Measurements from ENCODE around the gene OLFM2. TPM values are rescaled to one million over a fixed set of nuclear protein-coding genes. Genes with fewer than 3 reads are reported as not detected.
A peak's percentile ranks its signal among the peaks of the same experiment; 100 is the strongest.

OLFM2 gene
- total RNA-seq (1 to 10 TPM; 1.5 to 4.6 (median 2.8) TPM), polyA plus RNA-seq (1 to 10 TPM; 1.5 to 2.6 (median 1.9) TPM)
- long read RNA-seq, donor 1, partial matches to known transcripts = 0 of 3 reads
- long read RNA-seq, donor 1, other reads (novel, unspliced or antisense) = 0 of 3 reads
- long read RNA-seq, donor 2, transcript OLFM2-201 (6 exons, 2,019 nt) = major isoform, 5 of 7 reads
- long read RNA-seq, donor 2, partial matches to known transcripts = 0 of 7 reads
- long read RNA-seq, donor 2, other reads (novel, unspliced or antisense) = 0 of 7 reads

- no peak within 1 kb of the TSS for H3K27ac ChIP-seq
- WGBS, 5 donors = 0 to 4% (median 2%) methylated on average over 16 to 61 of the region's 62 CpGs
- no peaks in the 10 kb centered on the region for H3K36me3 ChIP-seq
- DNase-seq = no peak
- H3K27me3 ChIP-seq (replicated peaks in 1 of 7) = peaks cover 3 to 84% (median 57%) of the 10 kb centered on the region in 7 donors
- H3K4me3 ChIP-seq = peak within 1 kb of the TSS in 6 of 8 donors; percentile 1 to 62 (median 24)
- intact Hi-C loops (cut with DNase I; ENCODE audit: low total_unique reads) = no loop called here
- no peak for TF ChIP-seq POLR2AphosphoS5 (IDR thresholded peaks at IDR 0.05)
- TF ChIP-seq POLR2A (IDR thresholded peaks at IDR 0.05) = no peak
- TF ChIP-seq, protein P1, sequence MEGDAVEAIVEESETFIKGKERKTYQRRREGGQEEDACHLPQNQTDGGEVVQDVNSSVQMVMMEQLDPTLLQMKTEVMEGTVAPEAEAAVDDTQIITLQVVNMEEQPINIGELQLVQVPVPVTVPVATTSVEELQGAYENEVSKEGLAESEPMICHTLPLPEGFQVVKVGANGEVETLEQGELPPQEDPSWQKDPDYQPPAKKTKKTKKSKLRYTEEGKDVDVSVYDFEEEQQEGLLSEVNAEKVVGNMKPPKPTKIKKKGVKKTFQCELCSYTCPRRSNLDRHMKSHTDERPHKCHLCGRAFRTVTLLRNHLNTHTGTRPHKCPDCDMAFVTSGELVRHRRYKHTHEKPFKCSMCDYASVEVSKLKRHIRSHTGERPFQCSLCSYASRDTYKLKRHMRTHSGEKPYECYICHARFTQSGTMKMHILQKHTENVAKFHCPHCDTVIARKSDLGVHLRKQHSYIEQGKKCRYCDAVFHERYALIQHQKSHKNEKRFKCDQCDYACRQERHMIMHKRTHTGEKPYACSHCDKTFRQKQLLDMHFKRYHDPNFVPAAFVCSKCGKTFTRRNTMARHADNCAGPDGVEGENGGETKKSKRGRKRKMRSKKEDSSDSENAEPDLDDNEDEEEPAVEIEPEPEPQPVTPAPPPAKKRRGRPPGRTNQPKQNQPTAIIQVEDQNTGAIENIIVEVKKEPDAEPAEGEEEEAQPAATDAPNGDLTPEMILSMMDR (IDR thresholded peaks at IDR 0.05 in 8 of 11, conservative IDR thresholded peaks at IDR 0.05 in 3 of 11) = no peak
- peaks cover 5 to 35% (median 22%) of the 10 kb centered on the region in 6 donors for H3K4me1 ChIP-seq
- H3K9me3 ChIP-seq = peaks cover 0 to 6% (median 1%) of the 10 kb centered on the region in 8 donors
Observed at GRCh38 chr19:9936326-9937000, at the start of gene OLFM2. Gene OLFM2 (minus strand): TSS chr19:9936515. CDS start chr19:9936366, 149 bp downstream.

- Histone ChIP-seq H3K4me3 (no peak overlapping the region), H3K4me1 (no peaks in the 10 kb centered on the region), H3K9me3 (no peaks in the 10 kb centered on the region), H3K27me3 (replicated peaks in 1 of 7) (peaks cover 0 to 22% (median 0%) of the 10 kb centered on the region in 7 donors), H3K36me3 (no peaks in the 10 kb centered on the region), H3K27ac (no peak overlapping the region)
- 76 to 85% (median 79%) methylated on average over 8 of the region's 8 CpGs for WGBS, 5 donors
- no peak for DNase-seq
- no peak for TF ChIP-seq POLR2AphosphoS5 (IDR thresholded peaks at IDR 0.05)
- no peak for TF ChIP-seq POLR2A (IDR thresholded peaks at IDR 0.05)
- TF ChIP-seq, protein P1 (IDR thresholded peaks at IDR 0.05 in 8 of 11, conservative IDR thresholded peaks at IDR 0.05 in 3 of 11) = no peak
- intact Hi-C loops (cut with DNase I; ENCODE audit: low total_unique reads) = no loop called here
Observed at GRCh38 chr19:9981406-9982260, 45.3 kb upstream of the OLFM2 start.

- intact Hi-C loops (cut with DNase I; ENCODE audit: low total_unique reads) = no loop called here
- H3K27ac ChIP-seq = no peak overlapping the region
- no peak overlapping the region for H3K4me3 ChIP-seq
- no peaks in the 10 kb centered on the region for H3K4me1 ChIP-seq
- no peaks in the 10 kb centered on the region for H3K36me3 ChIP-seq
- TF ChIP-seq, protein P1 (IDR thresholded peaks at IDR 0.05 in 8 of 11, conservative IDR thresholded peaks at IDR 0.05 in 3 of 11) = no peak
- TF ChIP-seq POLR2A (IDR thresholded peaks at IDR 0.05) = no peak
- TF ChIP-seq POLR2AphosphoS5 (IDR thresholded peaks at IDR 0.05) = no peak
- DNase-seq = no peak
- peaks cover 0 to 25% (median 0%) of the 10 kb centered on the region in 7 donors for H3K27me3 ChIP-seq (replicated peaks in 1 of 7)
- WGBS, 5 donors = 85 to 91% (median 86%) methylated on average over 6 of the region's 6 CpGs
- no peaks in the 10 kb centered on the region for H3K9me3 ChIP-seq
Observed at GRCh38 chr19:9972103-9972502, 35.8 kb upstream of the OLFM2 start.

Measured in spleen (tissue), 13 donors.